Mesodermal cell (in vitro differentiated cells): ENCODE results near the gene OR52J3.
"Not testable (repeated sequence)": the region's sequence is repeated elsewhere in the genome, so short reads cannot be mapped to it uniquely, and the experiment has no call there.

Source experiments
- H3K27ac ChIP-seq: 2 replicates; pipeline ENCODE4 v1.7.0; 2013; ENCODE audit warnings: mild to moderate bottlenecking, low read depth, low read length, moderate library complexity; ENCODE audit not compliant: severe bottlenecking
- H3K36me3 ChIP-seq: 2 replicates; pipeline ENCODE4 v1.7.1; 2013; ENCODE audit warnings: mild to moderate bottlenecking, low read length, moderate library complexity; ENCODE audit not compliant: control insufficient read depth, insufficient read depth
- H3K4me1 ChIP-seq: one replicate; pipeline ENCODE4 v1.7.1; 2013; ENCODE audit warnings: mild to moderate bottlenecking, low read length; ENCODE audit not compliant: insufficient read depth, control insufficient read depth, poor library complexity, severe bottlenecking
- H3K4me3 ChIP-seq: 2 replicates; pipeline ENCODE4 v1.7.0; 2013; ENCODE audit warnings: low read length, control low read depth, mild to moderate bottlenecking; ENCODE audit not compliant: insufficient read depth, poor library complexity, severe bottlenecking; ENCODE audit errors: extremely low read depth
- H3K9me3 ChIP-seq: 2 replicates; pipeline ENCODE4 v1.7.1; 2013; ENCODE audit warnings: mild to moderate bottlenecking, low read length, moderate library complexity; ENCODE audit not compliant: control insufficient read depth
- WGBS, 2 experiments: methylation state at CpG; one replicate each; pipeline ENCODE4 v1.1.5; 2013; ENCODE audit warnings: missing lambda C conversion rate in 2 of 2; ENCODE audit not compliant: insufficient coverage in 2 of 2; 5-methylcytosine and 5-hydroxymethylcytosine counted together

The OR52J3 gene

GRCh38 chr11:5043380-5043779, 2.9 kb upstream of the OR52J3 start:
- Histone ChIP-seq H3K4me1 (no peaks in the 10 kb centered on the region), H3K27ac (no peak overlapping the region), H3K9me3 (no peaks in the 10 kb centered on the region), H3K4me3 (no peak overlapping the region), H3K36me3 (no peaks in the 10 kb centered on the region)
- 40 to 80% methylated on average over 1 of the region's 2 CpGs for WGBS, 2 experiments

- Histone ChIP-seq H3K9me3 (no peaks in the 10 kb centered on the region), H3K4me3 (no peak overlapping the region), H3K4me1 (no peaks in the 10 kb centered on the region), H3K27ac (no peak overlapping the region), H3K36me3 (no peaks in the 10 kb centered on the region)
- WGBS, 2 experiments, result 81 to 86% methylated on average over 15 of the region's 15 CpGs
Observed at GRCh38 chr11:5046754-5047330, 516 bp downstream of the OR52J3 start.

GRCh38 chr11:5058679-5059078, 12.4 kb downstream of the OR52J3 start:
- not testable (repeated sequence) for H3K27ac ChIP-seq, H3K36me3 ChIP-seq, H3K4me3 ChIP-seq, H3K4me1 ChIP-seq, H3K9me3 ChIP-seq
- 100% methylated on average over 1 of the region's 5 CpGs for WGBS, 2 experiments

- no peaks in the 10 kb centered on the region for H3K4me1 ChIP-seq
- H3K27ac ChIP-seq, result no peak within 1 kb of the TSS
- 93 to 96% methylated on average over 2 of the region's 3 CpGs for WGBS, 2 experiments
- H3K9me3 ChIP-seq, result no peaks in the 10 kb centered on the region
- H3K36me3 ChIP-seq, result no peaks in the 10 kb centered on the region
- H3K4me3 ChIP-seq, result no peak within 1 kb of the TSS
Observed at GRCh38 chr11:5059391-5059790, 13.1 kb downstream of the OR52J3 start, which contains the start of gene OR52E2. Gene OR52E2 (minus strand): TSS chr11:5059627. CDS start chr11:5059627, 0 bp downstream.

- Histone ChIP-seq H3K27ac (no peak overlapping the region), H3K9me3 (no peaks in the 10 kb centered on the region), H3K36me3 (no peaks in the 10 kb centered on the region), H3K4me1 (no peaks in the 10 kb centered on the region), H3K4me3 (no peak overlapping the region)
- WGBS, 2 experiments, result 100% methylated on average over 1 of the region's 1 CpG; no CpG with 5 or more reads in 1 of the 2 experiments
Observed at GRCh38 chr11:5065027-5065426, 18.7 kb downstream of the OR52J3 start.

- Histone ChIP-seq H3K36me3 (no peaks in the 10 kb centered on the region), H3K27ac (no peak within 1 kb of the TSS), H3K4me1 (no peaks in the 10 kb centered on the region), H3K4me3 (no peak within 1 kb of the TSS), H3K9me3 (no peaks in the 10 kb centered on the region)
- WGBS, 2 experiments, result no CpG with 5 or more reads among the region's 3 CpGs
Observed at GRCh38 chr11:5069272-5069671, 22.9 kb downstream of the OR52J3 start, which contains the start of gene OR52E1. Gene OR52E1 (plus strand): TSS chr11:5069572.

- Histone ChIP-seq H3K9me3 (no peaks in the 10 kb centered on the region), H3K4me3 (no peak overlapping the region), H3K27ac (no peak overlapping the region), H3K36me3 (no peaks in the 10 kb centered on the region), H3K4me1 (no peaks in the 10 kb centered on the region)
- no CpG with 5 or more reads among the region's 3 CpGs for WGBS, 2 experiments
Observed at GRCh38 chr11:5071799-5072198, 25.5 kb downstream of the OR52J3 start.

- Histone ChIP-seq H3K9me3 (no peaks in the 10 kb centered on the region), H3K27ac (no peak overlapping the region), H3K36me3 (no peaks in the 10 kb centered on the region), H3K4me1 (no peaks in the 10 kb centered on the region), H3K4me3 (no peak overlapping the region)
- WGBS, 2 experiments, result no CpG with 5 or more reads among the region's 2 CpGs
Observed at GRCh38 chr11:5081405-5081804, 35.1 kb downstream of the OR52J3 start.

GRCh38 chr11:5083602-5084001, 37.3 kb downstream of the OR52J3 start:
- H3K36me3 ChIP-seq, result no peaks in the 10 kb centered on the region
- H3K4me3 ChIP-seq, result no peak overlapping the region
- H3K4me1 ChIP-seq, result no peaks in the 10 kb centered on the region
- no peak overlapping the region for H3K27ac ChIP-seq
- no peaks in the 10 kb centered on the region for H3K9me3 ChIP-seq

- no peaks in the 10 kb centered on the region for H3K36me3 ChIP-seq
- H3K4me3 ChIP-seq, result no peak overlapping the region
- no peaks in the 10 kb centered on the region for H3K9me3 ChIP-seq
- no peak overlapping the region for H3K27ac ChIP-seq
- no peaks in the 10 kb centered on the region for H3K4me1 ChIP-seq
Observed at GRCh38 chr11:5088556-5088955, 42.2 kb downstream of the OR52J3 start.

GRCh38 chr11:5090668-5091067, 44.3 kb downstream of the OR52J3 start:
- no peak overlapping the region for H3K27ac ChIP-seq
- no peaks in the 10 kb centered on the region for H3K4me1 ChIP-seq
- WGBS, 2 experiments, result 92 to 93% methylated on average over 1 of the region's 1 CpG
- H3K36me3 ChIP-seq, result no peaks in the 10 kb centered on the region
- no peak overlapping the region for H3K4me3 ChIP-seq
- no peaks in the 10 kb centered on the region for H3K9me3 ChIP-seq
